Measurements from ENCODE around the gene RPS2.
"Not testable (repeated sequence)": the region's sequence is repeated elsewhere in the genome, so short reads cannot be mapped to it uniquely, and the experiment has no call there.

The RPS2 gene

GRCh38 chr16:1946495-1947368 lies 17.9 kb downstream of the RPS2 start:
- DNase-seq (ENCODE audit: insufficient read length, low spot score) (no peak), FAIRE-seq (no peak)
- TF ChIP-seq PAX5 (IDR thresholded peaks at IDR 0.05; ENCODE audit: insufficient read depth, low read length, severe bottlenecking), result no peak
- no peak for TF ChIP-seq SPI1 (IDR thresholded peaks at IDR 0.05; ENCODE audit: low read depth, low read length)
- TF ChIP-seq POU2F2 (IDR thresholded peaks at IDR 0.05; ENCODE audit: low read depth, low read length), result no peak
- no peak for TF ChIP-seq TAF1 (IDR thresholded peaks at IDR 0.05; ENCODE audit: low read depth, low read length)
- no peak for TF ChIP-seq POLR2A (IDR thresholded peaks at IDR 0.05; ENCODE audit: low read depth, low read length)
- no peak for TF ChIP-seq POLR2AphosphoS5 (IDR thresholded peaks at IDR 0.05; ENCODE audit: low read depth, low read length)

GRCh38 chr16:1945559-1946391 lies 18.9 kb downstream of the RPS2 start:
- DNase-seq (ENCODE audit: insufficient read length, low spot score) (no peak), FAIRE-seq (no peak)
- no peak for TF ChIP-seq TAF1 (IDR thresholded peaks at IDR 0.05; ENCODE audit: low read depth, low read length)
- TF ChIP-seq POLR2AphosphoS5 (IDR thresholded peaks at IDR 0.05; ENCODE audit: low read depth, low read length), result no peak
- no peak for TF ChIP-seq POLR2A (IDR thresholded peaks at IDR 0.05; ENCODE audit: low read depth, low read length)
- TF ChIP-seq PAX5 (IDR thresholded peaks at IDR 0.05; ENCODE audit: insufficient read depth, low read length, severe bottlenecking), result no peak

- TF ChIP-seq POLR2AphosphoS5 (IDR thresholded peaks at IDR 0.05; ENCODE audit: low read depth, low read length) (no peak), SPI1 (IDR thresholded peaks at IDR 0.05; ENCODE audit: low read depth, low read length) (no peak), POU2F2 (IDR thresholded peaks at IDR 0.05; ENCODE audit: low read depth, low read length) (no peak), TAF1 (IDR thresholded peaks at IDR 0.05; ENCODE audit: low read depth, low read length) (no peak)
- no peak for FAIRE-seq
Observed at GRCh38 chr16:1944612-1945199, 19.9 kb downstream of the RPS2 start.

DNA sequence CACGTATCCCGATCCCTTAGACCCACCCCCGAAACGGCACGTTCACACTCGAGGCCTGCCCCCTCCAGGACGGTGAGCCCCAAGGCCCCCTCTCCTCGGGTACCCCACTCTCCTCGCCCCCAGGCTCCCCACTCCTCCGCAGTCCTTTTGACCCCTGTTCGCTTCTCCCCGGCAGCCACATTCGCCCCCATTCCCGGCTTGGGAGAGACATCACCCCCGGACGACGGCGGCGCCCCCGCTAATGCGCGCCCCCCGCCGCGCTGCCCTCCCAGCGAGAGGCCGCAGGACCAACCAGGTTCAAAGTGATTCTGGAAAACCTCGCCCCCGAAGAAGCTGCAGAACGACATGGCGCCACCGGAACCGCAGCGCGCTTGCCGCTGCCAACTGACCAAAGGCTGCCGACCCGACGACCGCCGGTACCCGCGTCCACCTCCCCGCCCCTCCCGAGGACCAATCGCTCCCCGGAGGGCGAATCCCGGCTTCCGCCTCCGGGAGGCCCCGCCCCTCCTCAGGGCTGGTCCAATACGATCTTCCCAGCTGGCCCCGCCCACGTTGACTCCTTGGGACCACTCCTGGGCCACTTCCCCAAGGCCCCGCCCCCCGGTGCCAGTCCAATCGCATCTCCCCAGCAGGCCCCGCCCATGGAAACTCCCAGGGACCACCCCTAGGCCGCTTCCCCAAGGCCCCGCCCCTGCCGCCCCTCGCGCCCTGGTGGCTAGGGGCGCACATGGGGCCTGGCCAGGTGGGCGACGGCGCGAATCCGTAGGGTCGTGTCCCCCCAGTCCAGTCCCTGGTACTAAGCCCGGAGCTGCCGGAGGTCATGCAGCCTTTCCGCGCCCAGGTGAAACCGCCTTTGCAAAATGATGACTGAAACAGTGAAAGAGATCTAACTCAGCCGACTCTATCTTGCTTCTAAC lies 21.6 kb downstream of the RPS2 start, which contains the start of gene MSRB1:
MSRB1 (minus strand) TSS at position 390 of the 917 bp plus-strand sequence; CDS start at position 347, 43 bp downstream.
- TF ChIP-seq POLR2A (IDR thresholded peaks at IDR 0.05; ENCODE audit: low read depth, low read length), result peak; percentile 57; the same call in 1 of the 2 replicates
- no peak for TF ChIP-seq TAF1 (IDR thresholded peaks at IDR 0.05; ENCODE audit: low read depth, low read length)
- TF ChIP-seq POLR2AphosphoS5 (IDR thresholded peaks at IDR 0.05; ENCODE audit: low read depth, low read length), result peak; percentile 55; the same call in 1 of the 2 replicates
- TF ChIP-seq SPI1 (IDR thresholded peaks at IDR 0.05; ENCODE audit: low read depth, low read length), result peak; percentile 52
- FAIRE-seq (peak; percentile 98), DNase-seq (ENCODE audit: insufficient read length, low spot score) (peak; percentile 100)

More at GRCh38 chr16:1944612-1945199, 19.9 kb downstream of the RPS2 start:
- DNase-seq (ENCODE audit: insufficient read length, low spot score), result no peak

GRCh38 chr16:1942047-1942809 lies 22.4 kb downstream of the RPS2 start:
- FAIRE-seq, result peak; percentile 81
- TF ChIP-seq POU2F2 (IDR thresholded peaks at IDR 0.05; ENCODE audit: low read depth, low read length), result no peak
- TF ChIP-seq SPI1 (IDR thresholded peaks at IDR 0.05; ENCODE audit: low read depth, low read length), result 0 out of 2 replicates have a peak, but pooled peaks have one; percentile 23
- no peak for DNase-seq (ENCODE audit: insufficient read length, low spot score)

DNA sequence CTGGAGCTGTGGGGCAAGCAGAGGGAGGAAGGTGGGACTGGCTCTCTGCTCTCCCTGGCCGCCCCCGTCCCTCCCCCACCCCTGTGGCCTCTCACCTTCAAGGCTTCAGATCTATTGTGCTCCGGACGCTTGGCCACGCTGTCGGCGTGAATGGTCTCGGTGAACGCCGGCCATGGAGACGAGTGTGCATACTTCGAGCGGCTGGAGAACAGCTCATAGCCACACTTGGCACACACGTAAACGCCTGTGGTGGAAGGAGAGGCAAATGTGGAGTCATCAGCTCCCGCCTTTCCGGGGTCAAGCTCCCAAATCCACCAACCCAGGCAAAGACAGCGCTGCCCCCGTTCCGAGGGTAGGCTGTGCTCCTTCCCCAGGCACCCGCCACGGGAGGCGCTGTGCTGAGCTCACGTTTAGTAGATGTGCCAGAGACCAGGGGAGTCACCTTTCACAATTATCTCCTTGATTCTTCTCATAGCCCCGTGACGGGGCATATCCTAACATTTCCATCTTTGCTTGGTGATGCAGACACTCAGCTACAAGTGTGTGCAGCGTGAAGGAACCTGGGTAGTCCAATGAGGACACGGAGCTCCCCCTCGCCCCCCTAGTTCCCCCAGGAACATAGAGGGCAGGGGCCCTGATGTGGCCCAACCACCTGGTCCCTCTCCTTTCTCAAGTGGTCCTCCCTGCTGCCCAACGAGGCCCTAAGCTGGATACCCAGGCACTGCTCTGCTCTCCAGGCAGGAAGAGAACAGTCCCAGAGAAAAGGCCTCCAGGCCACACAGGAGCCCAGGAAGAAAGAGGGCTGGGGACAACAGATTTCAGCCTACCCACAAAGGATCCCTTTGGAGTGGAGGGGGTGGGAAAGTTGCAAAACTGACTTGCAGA lies 23.2 kb downstream of the RPS2 start:
- FAIRE-seq (no peak), DNase-seq (ENCODE audit: insufficient read length, low spot score) (no peak)
- TF ChIP-seq SPI1 (IDR thresholded peaks at IDR 0.05; ENCODE audit: low read depth, low read length) (no peak), PAX5 (IDR thresholded peaks at IDR 0.05; ENCODE audit: insufficient read depth, low read length, severe bottlenecking) (no peak), TAF1 (IDR thresholded peaks at IDR 0.05; ENCODE audit: low read depth, low read length) (no peak), POLR2A (IDR thresholded peaks at IDR 0.05; ENCODE audit: low read depth, low read length) (no peak), POU2F2 (IDR thresholded peaks at IDR 0.05; ENCODE audit: low read depth, low read length) (no peak), POLR2AphosphoS5 (IDR thresholded peaks at IDR 0.05; ENCODE audit: low read depth, low read length) (no peak)

DNA sequence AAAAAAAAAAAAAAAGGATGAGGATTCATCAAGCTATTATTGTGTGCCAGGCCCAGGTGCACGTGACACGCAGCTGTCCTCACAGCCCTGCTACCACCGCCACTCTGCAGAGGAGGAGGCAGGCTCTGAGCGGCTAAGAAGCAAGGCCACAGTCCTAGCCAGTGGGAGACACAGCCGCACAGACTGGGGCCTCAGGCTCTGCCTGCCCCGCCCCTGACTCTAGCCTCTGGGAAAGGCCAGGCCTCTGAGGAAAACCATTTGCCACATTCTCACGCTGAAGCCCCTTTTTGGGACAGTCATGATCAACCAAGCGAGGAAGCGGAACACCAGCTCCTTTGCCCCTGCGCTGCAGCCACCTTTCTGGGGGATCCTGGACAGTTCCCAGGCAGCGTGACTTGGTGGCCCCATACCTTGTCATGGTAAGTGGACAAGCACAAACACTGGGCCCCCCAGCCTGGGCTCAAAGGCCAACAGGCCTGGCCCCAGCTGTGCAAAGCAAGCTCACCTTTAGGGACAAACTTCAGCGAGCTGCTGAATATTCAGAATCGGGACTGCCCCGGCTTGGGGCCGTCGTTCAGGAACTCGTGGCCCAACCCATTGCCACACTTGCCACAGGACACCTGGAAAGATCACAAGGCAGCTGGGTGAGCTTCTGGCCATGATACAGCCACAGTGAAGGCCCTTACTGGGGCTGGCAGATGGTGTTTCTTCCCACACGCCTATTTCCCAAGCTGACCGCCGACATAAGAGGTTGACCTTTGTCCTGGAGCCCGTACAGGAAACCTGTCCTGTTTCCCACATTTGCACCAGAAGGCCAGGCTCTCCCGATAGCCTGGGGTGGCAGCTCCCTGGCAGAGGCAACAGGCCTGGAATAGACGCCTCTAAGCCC lies 24.1 kb downstream of the RPS2 start:
- TF ChIP-seq POU2F2 (IDR thresholded peaks at IDR 0.05; ENCODE audit: low read depth, low read length), result peak; percentile 91
- no peak for TF ChIP-seq POLR2AphosphoS5 (IDR thresholded peaks at IDR 0.05; ENCODE audit: low read depth, low read length)
- no peak for FAIRE-seq
- no peak for DNase-seq (ENCODE audit: insufficient read length, low spot score)

- DNase-seq (ENCODE audit: insufficient read length, low spot score); FAIRE-seq: not testable (repeated sequence)
Observed at GRCh38 chr16:1939833-1940232, 24.8 kb downstream of the RPS2 start.

All from GM12891 (cell line).